GM12875 (cell line): ENCODE results near the gene FER.

ENCODE experiments used
- H3K4me3 ChIP-seq: one replicate; pipeline ENCODE4 v1.5.1; 2011; ENCODE audit warnings: low read depth, low read length, control low read depth
- CTCF ChIP-seq: IDR thresholded peaks from 2 replicates; pipeline ENCODE4 v1.5.1; 2011; ENCODE audit warnings: low read depth, mild to moderate bottlenecking, control low read depth, inconsistent platforms, low read length, moderate library complexity, borderline replicate concordance; ENCODE audit not compliant: insufficient read depth

The FER gene

GRCh38 chr5:109195667-109196066 is 448.0 kb downstream of the FER start:
- no peak overlapping the region for H3K4me3 ChIP-seq
- TF ChIP-seq CTCF = no peak

- no peak for TF ChIP-seq CTCF
- no peak overlapping the region for H3K4me3 ChIP-seq
Measured at GRCh38 chr5:109196087-109196822, 448.6 kb downstream of the FER start.

GRCh38 chr5:109196823-109197160 is 449.1 kb downstream of the FER start:
- TF ChIP-seq CTCF = no peak
- H3K4me3 ChIP-seq = no peak overlapping the region

GRCh38 chr5:109199289-109199688 is 451.6 kb downstream of the FER start:
- no peak overlapping the region for H3K4me3 ChIP-seq
- TF ChIP-seq CTCF = no peak

- H3K4me3 ChIP-seq = no peak overlapping the region
- TF ChIP-seq CTCF = no peak
Measured at GRCh38 chr5:109199799-109200620, 452.3 kb downstream of the FER start.

GRCh38 chr5:109215040-109215439 is 467.3 kb downstream of the FER start:
- TF ChIP-seq CTCF = no peak

GRCh38 chr5:109218818-109219217 is 471.1 kb downstream of the FER start:
- no peak for TF ChIP-seq CTCF
- H3K4me3 ChIP-seq = no peak overlapping the region

More at GRCh38 chr5:109215040-109215439, 467.3 kb downstream of the FER start:
- no peak overlapping the region for H3K4me3 ChIP-seq
